GM18502 (cell line): ENCODE measurements around the gene GRK5.

Experiments used
- ATAC-seq: cut with Tn5 transposase; IDR thresholded peaks from one replicate; pipeline ENCODE4 v1.9.1; 2021; ENCODE audit warnings: mild to moderate bottlenecking; ENCODE audit not compliant: unreplicated experiment, poor library complexity

The GRK5 gene

DNA sequence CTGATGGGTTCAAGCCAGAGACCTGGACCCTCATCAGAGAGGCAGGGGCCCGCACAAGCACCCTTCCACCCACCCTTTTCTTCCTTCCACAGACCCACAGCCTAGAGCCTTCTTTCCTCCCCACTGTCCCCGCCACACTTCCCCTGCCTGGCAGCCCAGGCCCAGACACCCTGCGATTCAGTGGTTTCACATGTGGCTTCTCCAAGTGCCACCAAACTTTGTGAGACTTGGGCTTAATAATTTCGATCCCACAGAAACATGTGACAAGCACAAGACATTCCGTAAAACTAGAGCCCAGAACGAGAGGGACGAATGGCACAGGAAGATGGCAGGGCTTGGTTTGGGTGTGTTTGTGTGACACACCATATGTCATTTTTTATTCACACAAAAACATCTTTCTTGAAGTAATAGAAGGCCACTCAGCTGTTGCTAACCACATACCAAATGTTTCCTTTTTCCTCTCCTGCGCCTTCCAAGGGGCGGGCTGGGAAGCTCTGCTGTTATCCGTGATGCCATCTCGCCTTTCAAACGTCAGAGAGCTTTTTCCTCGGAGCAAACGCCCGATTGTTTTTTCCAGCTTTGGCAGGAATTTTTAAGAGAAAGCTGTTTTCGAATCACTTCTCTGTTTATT lies 162.9 kb downstream of the GRK5 start:
- no peak for ATAC-seq

DNA sequence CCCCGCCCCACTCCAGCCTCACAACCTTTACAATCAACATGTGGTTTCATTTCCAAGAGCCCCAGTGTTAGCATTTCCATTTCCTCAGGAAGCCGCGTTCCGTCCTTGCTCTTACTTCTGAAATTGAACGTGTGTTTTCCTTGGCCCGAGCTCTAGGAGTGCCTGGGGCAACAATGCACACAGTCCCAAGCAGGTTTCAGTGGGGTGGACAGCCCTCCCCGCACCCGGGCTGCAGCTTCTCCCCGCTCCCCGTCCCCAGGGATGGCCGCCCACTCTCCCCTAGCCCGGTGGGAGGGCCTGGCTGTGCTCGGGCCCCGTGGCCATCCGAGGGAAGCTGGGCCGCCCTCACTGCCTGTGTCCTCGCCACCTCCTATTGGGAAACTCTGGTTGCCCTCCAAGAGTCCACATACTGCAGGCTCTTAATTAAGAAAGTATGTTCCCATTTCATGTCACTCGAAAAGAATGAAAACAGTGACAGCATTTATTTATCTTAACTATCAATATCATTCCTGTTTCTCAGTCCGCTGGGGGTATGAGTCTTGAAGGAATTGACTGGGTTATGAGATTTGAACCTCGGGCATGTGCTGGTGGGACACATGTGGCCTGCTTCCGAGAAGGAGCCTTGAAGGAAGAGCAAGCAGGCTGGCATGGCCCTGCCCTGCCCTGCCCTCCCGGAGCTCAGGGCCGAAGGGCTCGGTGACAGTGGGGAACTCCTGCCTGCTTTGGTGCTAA lies 163.8 kb downstream of the GRK5 start:
- ATAC-seq = no peak

DNA sequence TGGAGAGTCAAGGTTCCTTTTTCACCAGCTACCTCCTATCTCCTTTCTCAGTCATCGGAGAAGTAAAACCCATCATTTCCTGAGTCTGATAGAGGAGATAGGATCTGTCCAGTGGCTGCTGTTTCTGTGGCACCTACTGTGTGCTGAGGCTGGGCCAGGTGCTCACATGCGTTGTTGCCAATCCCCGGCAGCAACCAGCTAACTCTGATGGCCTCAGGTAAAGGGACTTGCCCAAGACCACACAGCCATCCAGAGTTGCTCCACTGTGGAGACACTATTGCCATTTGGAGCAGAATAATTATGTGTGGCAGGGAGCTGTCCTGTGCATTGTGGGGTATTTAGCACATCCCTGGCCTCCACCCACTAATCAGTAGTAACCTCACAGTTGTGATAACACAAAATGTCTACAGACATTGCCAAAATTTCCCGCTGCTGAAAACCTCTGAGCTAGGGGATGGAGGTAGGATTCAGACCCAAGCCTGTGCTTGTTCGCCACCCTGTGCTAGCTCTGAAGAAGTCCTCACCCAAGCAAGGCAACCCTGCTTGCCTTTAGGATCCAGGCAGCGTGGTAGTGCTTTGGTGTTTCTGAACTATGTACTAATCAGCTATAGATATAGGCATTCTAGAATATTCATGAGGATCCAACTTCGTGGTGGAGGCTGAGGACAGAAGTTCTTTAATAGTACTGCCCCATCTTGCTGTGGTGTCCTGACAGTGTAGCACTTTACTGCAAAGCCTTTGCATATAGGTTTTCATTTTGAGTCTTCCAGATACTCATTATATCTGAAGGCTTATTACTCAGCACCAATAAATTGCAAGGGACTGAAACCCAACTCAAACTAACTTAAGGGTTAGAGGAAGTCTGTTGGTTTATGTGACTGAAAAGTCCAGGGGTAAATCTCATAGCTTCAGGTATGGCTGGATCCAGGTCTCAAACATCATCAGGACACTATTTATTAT lies 164.6 kb downstream of the GRK5 start:
- ATAC-seq = peak; percentile 65

DNA sequence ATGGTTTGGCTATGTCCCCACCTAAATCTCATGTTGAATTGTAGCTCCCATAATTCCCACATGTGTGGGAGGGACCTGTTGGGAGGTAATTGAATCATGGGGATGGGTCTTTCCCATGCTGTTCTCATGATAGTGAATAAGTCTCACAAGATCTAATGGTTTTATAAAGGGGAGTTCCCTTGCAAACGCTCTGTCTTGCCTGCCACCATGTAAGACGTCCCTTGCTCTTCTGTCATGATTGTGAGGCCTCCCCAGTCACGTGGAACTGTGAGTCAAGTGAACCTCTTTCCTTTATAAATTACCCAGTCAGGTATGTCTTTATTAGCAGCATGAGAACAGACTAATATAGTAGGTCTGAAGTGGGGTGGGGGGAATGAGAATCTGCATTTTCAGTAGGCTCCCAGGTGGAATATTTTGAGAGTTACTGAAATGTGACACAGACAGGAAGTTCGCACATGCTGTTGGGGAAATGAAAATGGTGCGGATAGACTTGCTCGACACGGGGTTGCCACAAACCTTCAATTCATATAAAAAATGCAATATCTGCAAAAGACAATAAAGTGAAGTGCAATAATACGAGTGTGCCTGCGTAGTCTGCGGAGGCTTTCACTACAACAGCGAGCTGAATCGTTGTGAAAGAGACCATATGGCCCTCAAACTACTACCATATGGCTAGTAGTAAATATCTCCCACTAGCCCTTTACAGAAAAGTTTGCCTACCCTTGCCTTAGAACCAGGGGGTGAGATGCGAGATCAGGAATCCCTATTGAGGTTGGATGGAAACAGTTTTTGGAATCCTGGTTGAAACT lies 166.1 kb downstream of the GRK5 start:
- ATAC-seq = no peak

DNA sequence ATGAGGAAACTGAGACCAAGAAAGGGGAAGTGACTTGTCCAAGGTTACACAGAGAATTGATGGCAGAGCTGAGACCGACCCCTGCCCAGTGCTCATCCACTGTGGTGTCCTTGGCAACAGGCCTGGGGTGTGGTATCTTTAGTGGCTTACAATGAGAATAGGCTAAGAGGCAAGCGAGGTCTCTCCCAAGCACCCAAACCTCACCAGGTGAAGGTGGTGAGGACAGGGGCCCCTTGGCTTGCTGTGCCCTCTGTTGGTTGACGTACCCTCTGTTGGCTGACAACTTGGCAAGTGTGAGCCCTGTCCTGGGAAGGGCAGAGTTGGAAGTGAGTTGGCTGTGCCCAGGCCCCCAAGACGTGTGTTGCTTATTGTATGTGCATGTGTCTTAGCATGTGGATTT lies 166.9 kb downstream of the GRK5 start:
- ATAC-seq = no peak

DNA sequence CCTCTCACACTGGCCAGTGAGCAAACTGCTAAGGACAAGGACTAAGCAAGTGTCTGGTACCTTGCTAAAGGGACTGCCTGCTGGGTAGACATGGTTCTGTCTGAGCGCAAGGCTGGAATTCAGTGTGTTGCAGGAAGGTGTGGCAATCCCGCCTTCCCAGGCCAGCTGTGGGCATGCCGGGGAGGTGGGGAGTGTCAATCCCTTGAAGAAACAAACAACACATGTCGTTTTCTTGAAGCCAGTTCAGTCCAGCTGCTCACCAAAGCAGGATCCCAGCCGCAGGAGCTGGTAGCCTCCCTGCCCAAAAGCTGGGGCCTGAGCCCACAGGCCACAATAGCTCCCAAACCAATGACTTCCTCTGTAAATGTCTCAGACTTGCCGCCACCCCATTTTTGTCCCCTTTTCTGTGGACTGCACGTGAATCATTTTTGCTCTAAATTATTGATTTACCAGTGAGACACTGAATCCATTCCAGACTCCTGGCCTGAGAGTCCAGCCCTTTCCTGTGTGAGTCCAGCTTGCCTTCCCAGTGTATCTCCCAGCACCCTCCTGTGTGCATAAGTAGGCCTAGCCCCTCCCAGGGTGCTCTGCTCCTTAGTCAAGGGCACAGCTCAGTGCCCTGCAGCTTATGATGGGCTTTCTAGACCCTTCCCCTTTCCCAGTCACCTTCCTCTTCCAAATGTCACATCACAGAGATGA lies 168.4 kb downstream of the GRK5 start:
- ATAC-seq = no peak

DNA sequence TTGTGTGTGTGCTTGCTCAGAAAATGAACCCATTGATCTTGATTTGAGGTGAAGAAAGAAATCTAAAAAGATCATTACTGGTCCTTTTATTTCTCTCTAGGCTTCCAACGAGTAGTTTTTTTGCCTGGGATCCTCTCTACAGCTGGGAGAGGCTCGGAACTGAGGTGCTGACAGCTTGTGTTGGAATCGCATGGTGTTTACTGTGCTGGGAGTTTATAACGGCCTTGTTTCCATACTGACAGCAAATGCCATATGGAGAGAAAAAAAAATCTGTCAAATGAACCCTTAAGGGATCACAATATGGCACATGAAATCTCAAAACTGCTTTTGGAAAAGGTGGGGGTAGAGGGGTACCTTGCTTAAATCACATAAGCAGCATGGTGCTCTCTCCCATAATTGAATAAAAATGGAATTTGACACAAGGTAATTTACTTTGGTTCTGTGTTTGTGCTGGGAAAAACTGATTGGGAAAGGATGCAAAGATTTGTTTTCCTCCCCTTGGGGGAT lies 170.1 kb downstream of the GRK5 start:
- no peak for ATAC-seq

DNA sequence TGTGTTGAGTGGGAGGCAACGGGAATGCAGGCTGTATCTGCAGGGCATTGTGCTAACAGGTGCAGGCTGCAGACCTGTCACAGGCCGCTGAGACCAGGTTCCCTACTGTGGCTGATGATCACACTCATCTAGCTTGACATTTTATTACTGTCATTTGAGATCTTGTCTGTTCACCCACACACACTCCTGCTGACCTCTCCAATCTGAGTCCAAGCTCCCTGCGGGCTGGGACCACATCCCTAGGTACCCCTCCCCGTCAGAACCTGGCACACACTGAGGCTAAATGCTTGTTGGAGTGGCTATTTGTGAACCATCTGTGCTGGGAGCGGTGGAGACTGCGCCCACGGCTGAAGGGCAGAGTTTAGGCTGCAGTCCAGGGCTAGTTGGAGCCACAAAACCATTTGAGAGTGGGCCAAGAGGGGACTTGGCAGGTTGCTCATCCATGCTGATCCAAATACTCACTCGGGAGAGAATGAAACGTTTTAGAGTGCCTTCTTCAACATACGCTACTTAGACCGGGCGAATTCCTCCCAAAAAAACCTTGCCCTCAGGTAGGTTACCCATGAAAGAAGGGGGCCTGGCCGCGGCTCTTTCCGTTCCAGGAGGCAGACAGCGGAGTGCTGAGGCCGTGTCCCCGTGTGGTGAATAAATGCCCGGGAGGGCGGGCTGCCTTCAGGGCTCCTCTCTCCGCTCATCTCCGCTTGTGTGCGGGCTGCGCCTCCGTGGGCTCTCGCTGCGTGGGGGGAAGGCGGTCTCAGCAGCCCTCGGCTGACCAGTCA lies 170.8 kb downstream of the GRK5 start:
- ATAC-seq = no peak

DNA sequence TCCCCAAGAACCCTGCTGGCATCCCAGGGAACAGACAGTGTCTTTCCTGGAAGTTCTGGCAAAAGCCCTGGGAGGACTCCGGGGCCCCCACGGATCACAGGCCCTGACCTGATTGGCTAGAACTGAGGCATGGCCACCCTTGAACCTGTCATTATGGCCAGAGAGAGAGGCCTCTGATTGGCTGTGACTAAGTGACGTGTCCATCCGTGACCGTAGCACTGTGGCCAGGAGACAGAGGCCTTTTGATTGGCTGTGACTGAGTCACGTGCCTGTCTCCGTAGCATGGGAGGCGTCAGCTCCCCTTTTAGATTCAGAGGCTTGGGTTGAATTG lies 171.3 kb downstream of the GRK5 start:
- ATAC-seq = no peak

DNA sequence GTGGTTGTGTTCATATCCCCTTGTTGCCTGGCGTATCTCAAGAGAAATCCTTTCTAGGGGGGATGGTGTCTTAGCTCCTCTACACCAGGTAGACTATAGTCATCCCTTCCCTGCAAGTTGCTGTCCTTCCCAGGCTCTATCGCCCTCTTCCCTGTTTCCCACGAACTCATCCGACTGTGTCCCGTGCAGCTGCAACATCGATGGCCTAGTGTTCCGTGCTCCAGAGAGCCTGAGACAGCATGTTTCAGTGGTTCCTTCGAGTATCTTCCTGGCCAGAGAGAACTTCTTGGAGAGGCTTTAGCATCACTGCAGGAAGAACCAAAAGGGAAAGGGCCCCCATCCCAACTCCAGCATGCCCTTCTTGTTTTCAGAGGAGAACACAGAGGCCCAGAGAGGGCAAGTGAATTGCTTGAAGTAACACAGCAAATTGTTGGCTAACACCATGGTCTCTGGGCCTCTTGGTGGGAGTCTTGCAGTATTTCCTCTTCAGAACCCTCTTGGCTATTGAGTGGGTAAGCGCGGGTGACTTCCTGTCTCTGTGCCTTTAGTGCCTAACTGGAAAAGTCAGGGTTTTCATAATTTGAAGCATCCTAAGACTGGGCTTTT lies 172.2 kb downstream of the GRK5 start:
- ATAC-seq = no peak

DNA sequence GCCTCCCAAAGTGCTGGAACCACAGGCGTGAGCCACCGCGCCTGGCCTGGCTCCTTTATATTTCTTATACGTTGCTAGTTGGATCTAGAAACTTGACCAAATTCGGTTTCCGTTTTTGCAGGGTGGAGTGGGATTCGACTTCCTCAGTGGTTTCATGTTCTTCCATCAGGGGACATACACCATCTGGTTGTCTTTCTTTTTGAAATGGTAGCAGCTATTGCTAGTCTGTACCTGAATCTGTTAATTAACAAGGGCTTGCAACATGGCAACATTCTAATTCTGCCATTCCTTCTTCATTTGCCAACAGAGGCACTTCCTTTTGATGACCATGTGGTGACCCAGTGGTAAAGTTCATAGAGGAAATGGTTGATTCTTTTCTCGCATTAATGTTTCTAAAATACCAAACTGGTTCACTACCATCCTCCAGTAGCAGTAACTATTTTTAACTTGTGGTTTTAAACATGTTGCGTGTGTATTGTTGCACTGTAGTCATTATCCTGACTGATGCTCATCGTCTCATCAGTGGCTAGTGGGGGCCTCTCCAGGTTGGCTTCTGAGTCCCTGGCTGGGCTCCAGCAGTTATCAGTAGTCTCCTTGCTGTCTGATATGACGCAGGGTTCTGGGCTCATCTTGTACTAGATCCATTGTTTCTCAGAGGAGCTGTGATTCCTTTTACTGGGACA lies 175.9 kb downstream of the GRK5 start:
- ATAC-seq = no peak

DNA sequence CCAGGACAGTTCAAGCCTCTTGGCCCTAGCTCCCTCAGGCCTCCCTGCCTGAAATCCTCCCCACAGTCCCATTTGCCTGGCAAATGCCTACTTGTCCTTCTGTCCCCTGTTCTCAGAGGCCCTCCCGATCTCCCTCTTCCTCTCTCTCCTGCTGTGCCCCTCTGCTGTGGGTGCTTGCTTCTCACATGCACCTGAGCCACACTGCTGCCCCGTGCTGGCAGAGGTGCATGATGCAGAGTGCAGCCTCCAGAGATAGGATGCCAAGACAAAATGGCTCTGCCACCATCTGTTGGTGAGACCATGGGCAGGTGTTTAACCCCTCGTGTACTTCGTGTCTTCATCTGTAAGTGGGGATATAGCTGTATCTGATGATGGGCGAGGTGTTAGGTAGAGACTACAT lies 176.8 kb downstream of the GRK5 start:
- no peak for ATAC-seq

DNA sequence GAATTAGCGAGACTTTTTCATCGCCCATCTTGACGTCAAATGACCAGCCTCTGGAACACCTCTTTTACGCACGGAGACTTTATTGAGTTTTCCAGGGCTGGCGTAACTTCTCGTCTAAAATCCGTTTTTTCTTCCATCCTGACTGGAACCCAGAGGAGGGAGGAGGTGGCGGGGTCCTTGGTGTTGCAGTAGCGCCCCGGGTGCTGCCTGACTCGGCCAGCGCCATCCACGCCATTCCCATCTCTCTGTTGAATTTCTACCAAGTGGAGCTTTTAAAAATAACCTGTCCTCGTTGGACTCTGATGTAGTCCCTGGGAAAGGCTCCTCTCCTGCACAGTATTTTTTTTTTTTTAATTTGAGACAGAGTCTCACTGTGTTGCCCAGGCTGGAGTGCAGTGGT lies 179.3 kb downstream of the GRK5 start:
- ATAC-seq = no peak

DNA sequence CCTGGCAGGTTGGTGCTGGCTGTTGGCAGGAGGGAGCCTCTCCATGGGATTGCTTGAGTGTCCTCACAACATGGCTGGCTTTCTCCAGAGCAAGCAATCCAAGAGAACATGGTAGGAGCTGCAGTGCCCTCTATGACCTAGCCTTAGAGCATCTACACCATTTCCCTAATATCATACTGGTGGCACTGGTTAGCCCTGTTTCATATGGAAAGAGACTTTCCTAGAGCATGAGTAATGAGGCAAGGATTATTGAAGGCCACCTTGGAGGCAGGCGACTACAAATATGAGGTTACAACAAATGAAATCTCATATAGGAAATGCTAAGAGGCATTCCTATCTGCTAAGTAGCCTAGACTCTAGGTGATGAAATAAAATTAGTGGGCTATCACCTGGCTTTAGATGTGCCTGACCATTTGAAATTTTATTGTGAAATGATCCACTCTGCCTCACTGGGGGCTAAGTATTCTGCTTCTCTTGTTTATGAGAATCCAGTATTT lies 181.5 kb downstream of the GRK5 start:
- no peak for ATAC-seq

DNA sequence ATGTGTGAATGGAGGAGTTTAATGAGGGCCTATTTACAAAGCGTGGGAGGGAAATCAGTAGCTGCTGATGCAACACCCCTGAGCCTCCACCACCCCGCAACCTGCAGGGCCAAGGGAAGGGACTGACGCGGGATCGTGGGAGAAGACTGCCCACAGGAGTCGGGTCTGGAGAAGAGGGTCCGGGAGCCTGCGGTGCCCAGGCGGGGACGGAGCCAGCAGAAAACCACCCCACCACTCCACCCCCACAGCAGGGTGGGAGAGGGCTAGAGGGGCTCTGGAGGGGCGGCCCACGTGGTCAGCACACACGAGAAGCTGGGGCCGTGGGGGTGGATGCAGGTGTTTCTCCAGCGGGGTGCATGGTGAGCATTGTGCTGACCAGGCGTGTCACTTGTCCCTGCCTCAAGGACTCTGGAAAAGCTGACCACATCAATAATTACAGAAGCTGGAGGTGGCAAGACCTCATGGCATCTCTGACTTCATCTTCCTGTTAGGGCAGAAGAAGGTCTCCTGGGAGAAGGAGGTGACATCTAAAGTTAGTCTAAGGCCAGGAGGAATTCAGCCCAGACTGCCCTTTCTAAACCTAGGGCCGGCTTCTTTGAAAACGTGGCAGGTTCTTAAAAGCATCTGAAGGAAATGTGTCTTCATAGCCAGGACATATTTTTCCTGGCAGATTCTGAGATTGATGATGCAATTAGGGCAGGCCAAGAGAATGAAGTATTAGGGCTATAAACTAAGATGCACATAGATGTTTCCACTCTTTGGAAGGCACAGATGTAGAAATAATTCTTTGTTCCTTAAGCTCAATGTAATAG lies 184.3 kb downstream of the GRK5 start:
- no peak for ATAC-seq

DNA sequence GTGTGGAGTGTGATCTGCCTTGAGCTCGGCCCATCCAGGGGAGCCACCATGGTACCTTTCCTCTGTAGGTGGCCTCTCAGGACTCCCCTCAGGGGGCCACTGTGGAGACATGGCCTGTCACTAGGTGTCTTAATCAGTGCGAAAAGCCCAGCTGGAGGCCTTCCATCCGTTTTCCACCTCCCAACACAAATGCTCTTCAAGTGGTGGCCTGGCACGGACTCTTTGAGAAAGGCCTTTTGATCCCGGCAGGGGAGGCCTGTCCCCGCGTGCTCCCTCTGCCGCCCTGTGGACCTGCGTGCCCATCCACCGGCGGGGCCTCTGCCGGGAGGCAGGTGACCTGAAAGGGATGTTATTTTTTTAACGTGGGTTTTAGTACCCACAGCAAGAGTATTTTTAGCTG lies 185.6 kb downstream of the GRK5 start:
- ATAC-seq = no peak

DNA sequence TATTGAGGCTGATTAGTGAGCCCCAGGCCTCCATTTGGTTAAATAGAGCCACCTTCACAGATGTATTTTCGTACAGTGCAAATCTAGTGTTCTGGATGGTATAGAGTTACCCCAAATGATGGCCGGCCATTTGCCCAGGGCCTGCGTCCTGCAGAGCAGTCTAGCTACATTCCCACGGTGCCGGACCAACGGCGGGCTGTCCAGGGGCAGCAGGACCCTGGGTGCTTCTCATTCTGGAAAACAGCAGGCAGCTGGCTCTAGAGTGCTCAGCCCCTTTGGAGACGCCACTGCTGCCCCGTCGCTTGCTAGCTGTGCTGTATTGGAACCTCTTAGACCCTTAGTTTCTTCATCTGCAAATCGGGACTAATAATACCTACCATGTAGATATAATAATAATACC lies 186.1 kb downstream of the GRK5 start:
- no peak for ATAC-seq
